COR-L47 (cell line): ENCODE results near the gene ABCB4.

Experiments
- DNase-seq: peaks from one replicate; lab custom pipeline; 2025; lab: John Stamatoyannopoulos, UW

ABCB4 gene

GRCh38 chr7:87420173-87420572 is 55.3 kb downstream of the ABCB4 start:
- DNase-seq: no peak

GRCh38 chr7:87416682-87417587 is 58.5 kb downstream of the ABCB4 start:
- DNase-seq: peak; percentile 66

- no peak for DNase-seq
Observed at GRCh38 chr7:87414794-87415188, 60.7 kb downstream of the ABCB4 start.

DNA sequence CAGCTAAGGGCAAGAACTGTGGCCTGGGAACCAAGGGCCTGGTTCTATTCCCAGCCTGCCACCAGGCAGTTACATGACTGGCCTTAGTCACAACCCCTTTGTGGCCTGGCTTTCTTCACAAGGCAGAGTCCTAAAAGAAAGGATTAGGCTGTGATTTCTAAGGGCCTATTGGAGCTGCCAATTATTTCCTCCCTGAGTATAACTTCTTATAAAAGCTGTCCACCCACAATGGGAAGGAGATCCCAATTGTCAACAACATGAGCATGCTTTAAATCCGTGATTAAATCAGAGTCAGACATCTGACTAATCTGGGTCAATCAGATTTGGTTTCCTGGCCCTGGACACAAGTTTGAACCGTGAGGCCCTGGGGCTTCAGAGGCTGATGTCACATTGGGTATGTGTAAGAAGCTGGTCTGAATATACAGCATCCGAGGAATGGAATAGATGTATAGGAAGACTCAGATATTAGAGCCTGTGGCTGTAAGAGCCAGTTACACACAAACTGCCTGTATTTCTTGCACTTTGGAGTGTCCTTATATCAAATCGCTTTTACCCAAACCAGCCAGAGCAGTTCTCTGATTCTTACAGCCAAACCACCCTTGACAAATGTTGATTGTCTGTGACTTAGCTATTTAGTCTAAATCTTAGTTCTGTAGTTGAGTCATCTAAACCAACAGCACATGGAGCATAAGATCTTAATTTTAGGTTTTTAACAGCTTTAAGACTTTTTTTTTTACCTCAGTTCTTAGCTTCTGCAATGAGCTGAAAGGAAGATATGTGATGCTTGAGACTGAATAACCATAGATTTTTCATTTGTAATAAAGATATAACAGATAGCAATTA is 61.3 kb downstream of the ABCB4 start:
- DNase-seq: no peak

DNA sequence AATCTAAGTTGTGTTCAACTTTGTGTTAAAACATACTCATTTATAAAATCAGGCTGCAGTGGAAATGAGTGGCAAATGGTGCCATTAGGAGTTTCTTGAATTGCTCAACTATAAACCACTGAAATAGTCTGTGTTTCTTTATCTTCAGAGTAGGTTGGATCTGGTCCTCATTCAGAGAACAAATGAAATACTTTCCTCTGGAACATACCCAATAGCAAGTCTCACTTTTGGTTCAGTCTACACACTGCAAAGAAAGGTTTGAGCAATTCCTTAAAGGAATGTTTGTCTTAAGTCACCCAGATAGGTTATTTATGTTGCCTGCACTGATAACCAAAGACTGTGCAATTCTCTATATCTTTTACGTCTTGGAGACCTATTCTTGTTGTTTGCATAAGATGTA is 62.5 kb downstream of the ABCB4 start:
- DNase-seq: no peak

DNA sequence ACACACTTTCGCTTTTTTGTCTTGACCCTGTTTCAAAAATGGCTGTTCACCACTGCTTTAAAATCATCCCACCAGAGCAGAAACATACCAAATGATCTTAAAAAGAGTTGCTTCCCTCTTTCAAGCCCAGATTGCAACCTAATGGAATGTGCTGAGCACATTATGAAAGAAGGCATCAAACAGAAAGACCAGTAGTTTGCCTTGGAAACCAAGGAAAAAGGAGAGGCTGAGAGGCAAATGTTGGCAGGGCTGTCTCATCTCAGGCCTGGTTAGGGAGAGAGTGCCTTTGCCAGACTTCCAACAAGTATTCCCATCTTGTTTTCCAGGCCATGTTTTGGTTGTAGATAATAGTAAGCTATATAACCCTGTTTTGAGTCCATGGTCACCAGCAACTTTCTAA is 64.3 kb downstream of the ABCB4 start:
- DNase-seq: no peak

DNA sequence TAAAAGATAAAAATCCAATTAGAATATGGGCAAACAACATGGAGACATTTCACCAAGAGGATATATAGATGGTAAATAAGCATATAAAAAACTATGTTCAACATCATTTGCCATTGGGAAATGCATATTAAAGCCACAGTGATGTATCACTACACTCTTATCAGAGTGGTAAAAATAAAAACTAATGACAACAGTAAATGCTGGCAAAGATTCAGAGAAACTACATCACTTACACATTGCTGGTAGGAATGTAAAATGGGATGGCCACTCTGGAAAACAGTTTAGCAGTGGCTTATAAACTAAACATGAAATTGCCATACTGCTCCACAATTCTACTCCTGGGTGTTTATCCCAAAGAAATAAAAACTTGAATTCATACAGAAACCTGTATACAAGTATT is 70.8 kb downstream of the ABCB4 start:
- no peak for DNase-seq

- no peak for DNase-seq
Observed at GRCh38 chr7:87398446-87398845, 77.0 kb downstream of the ABCB4 start.

- no peak for DNase-seq
Observed at GRCh38 chr7:87395442-87396020, 79.9 kb downstream of the ABCB4 start.

DNA sequence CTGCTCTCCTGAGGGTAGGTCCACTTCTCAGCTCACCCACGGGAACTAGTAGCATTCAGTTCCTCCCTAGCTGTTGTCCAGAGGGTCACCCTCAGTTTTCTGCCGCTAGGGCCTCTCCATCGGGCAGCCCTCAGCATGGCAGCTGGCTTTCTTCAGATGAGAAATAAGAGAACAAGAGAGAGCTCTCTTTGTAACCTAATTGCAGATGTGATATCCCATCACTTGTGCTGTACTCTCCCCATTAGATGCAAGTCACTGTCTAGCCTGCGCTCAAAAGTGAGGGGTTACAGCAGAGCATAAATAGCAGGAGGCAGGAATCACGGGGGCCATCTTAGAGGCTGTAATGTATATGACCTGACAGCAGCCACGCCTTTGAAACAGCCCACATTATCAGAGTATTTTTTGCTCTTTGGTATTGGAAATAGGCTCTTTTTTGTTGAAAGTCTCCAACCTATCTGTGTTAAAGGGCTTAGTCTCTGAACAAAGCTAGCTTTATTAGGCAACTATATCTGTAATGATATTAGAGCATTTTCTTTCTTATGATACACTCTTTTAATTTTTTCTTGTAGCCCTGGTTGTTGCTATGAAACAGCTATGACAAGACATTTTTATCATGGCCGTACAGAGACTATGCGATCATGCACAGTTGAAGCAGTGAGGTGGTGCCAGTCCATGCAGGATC is 84.3 kb downstream of the ABCB4 start:
- DNase-seq: no peak

- DNase-seq: no peak
Observed at GRCh38 chr7:87380905-87381304, 94.6 kb downstream of the ABCB4 start.

DNA sequence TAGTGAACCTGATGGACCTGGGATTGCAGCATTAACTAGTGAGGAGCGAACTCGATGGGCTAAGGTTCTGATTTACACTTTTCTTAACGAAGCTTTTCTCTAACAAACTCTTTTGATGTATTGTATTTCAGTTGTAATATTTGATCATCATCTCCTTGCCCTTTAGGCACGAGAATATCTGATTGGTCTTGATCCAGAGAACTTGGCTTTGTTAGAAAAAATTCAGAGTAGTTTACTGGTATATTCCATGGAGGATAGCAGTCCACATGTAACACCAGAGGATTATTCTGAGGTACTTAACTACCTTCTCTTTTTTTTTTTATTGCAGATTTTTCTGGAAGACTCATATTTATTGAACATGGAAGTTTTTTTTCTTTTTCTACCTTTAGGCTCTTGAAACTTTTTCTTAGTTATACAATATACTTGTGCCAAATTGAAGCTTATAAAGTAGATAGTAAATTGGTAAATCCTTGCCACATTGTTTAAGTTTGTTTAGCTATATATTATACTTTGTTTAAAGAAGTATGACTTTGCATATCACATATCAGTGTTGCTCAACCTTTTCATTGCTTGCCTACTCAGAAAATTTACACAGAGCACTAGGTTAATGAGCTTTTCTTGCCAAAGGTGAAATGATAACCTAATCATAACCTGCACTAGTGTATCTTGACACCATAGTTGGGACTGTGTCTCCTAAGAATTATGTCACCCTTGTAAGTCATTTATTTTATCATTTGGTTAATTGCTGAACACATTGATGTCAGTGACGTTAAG is 99.6 kb downstream of the ABCB4 start:
- no peak for DNase-seq

DNA sequence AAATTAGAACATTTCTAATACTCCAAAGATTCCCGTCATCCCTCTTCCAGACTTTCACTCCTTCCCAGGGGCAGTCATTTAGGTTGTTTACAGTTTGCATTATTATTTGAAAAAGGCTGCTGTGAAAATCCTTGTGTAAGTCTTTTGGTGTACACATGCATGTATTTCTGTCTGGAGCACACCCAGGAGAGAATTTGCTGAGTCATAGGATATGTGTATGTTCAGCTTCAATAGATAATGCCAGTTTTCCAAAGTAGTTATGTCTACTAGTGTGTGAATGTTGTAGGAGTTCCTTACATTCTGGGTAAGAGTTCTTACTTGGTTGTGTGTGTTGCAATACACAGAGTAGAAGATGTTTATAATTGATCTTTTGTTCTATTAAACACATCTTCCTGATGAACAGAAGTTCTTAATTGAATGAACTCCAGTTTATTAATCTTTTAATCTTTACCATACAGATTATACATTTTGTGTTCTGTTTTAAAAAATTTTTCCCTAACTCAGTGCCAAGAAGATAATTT is 104.8 kb downstream of the ABCB4 start:
- no peak for DNase-seq

DNA sequence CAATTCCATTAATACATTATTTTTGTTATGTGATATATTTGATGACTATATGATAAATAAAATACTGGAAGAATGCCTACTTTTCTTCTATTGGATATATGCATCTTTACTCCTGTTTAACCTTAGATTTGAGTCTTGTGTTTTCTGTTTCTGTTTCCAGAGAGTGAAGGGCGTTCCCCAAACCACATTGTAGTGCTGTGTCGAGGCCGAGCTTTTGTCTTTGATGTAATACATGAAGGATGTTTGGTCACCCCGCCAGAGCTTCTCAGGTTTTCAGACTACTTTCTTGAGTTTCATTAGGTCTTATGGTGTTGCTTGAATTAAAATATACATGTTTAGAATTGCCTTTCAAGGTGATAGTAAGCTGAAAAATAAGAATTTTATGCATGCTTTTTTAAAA is 106.3 kb downstream of the ABCB4 start:
- no peak for DNase-seq

- DNase-seq: no peak
Observed at GRCh38 chr7:87364246-87364645, 111.2 kb downstream of the ABCB4 start.

DNA sequence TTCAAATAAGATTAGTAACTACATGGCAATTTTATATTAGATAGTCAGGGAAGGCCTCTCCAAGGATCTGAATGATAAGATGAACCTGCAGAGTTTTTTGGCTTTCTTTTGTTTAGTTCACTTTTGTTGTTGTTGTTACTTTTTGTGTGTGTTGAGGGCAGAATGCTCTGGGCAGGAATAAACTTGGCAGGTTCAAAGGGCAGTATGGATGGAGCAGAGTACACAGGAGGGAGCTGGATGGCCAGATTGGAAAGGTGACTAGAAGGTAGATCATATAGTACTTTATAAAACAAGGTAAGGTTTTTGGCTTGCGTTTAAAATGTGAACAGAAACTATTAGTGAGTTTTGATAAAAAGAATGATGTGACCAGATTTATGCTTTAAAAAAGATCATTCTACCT is 112.1 kb downstream of the ABCB4 start:
- DNase-seq: no peak

DNA sequence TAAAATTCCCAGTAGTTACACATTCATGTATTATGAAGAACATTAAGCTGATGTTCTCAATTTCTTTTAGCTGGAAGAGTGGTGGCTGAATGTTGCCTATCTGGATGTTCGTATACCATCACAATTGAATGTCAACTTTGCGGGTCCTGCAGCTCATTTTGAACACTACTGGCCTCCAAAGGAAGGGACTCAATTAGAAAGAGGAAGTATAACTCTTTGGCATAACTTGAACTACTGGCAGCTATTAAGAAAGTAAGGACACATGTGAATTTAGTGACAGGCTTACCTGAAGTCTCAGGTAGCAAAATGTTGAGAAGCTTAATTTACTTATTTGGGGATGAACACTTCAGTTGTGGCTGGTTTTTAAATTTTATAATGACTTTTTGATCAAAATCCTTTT is 114.2 kb downstream of the ABCB4 start:
- DNase-seq: no peak

- no peak for DNase-seq
Observed at GRCh38 chr7:87359366-87359765, 116.1 kb downstream of the ABCB4 start.

DNA sequence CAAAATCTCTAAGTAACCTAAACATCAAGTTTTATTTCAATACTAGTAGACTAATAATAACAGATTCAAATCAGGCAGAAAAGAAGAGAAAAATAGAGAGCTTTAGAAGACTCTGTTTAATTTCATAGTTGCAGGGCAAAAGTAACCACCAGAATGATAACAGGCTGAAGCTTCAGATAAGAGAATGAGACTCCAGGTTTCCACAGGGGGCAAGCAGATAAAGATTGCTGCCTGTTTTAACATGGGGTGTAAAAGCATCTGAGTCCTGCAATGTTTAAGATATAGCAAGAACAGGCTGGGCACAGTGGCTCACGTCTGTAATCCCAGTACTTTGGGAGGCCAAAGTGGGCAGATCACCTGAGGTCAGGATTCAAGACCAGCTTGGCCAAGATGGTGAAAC is 119.0 kb downstream of the ABCB4 start:
- no peak for DNase-seq

DNA sequence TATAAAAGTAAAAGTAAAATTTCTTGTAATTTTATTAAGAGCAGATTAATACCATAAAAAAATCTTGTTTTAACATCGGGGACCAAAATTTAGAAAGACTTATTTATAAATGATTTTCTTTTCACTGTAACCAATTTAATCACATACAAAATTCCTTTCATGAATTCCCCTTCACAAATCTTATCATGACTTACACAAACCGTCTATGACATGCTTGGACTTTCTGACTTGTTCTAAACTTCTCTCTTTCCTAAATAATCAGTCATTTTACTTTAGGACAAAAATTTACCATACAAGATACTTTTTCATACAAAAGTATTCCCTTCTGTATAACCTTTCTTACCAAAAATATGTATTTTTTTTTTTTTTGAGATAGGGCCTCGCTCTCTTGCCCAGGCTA is 120.7 kb downstream of the ABCB4 start:
- no peak for DNase-seq
